Measurements from ENCODE around the gene NAALADL2. TPM values are rescaled to one million over a fixed set of nuclear protein-coding genes. Genes with fewer than 3 reads are reported as not detected.

NAALADL2 gene
- total RNA-seq, 1 experiment from 2014 or later, result 1.6 TPM

- no peaks in the 10 kb centered on the region for H3K79me2 ChIP-seq (ENCODE audit: insufficient read depth, low read length)
- no peak overlapping the region for H3K4me3 Mint-ChIP-seq
- no peak overlapping the region for H3K27ac ChIP-seq (ENCODE audit: insufficient read length, low read depth, low read length)
- H3K14ac ChIP-seq (ENCODE audit: insufficient read depth, low read length), result no peak overlapping the region
- TF ChIP-seq CTCF (conservative IDR thresholded peaks at IDR 0.05), result no peak
- no peaks in the 10 kb centered on the region for H3K4me1 ChIP-seq (ENCODE audit: insufficient read depth, low read length)
- H3K9ac ChIP-seq (ENCODE audit: extremely low read depth, insufficient read length, low read length), result no peak overlapping the region
- no peaks in the 10 kb centered on the region for H4K20me1 ChIP-seq (ENCODE audit: control insufficient read depth, insufficient read depth, insufficient read length)
- no peak for DNase-seq
- no peak overlapping the region for H3K4me2 ChIP-seq (ENCODE audit: insufficient read depth, insufficient read length, low read length)
- peaks cover 2 to 4% of the 10 kb centered on the region in 2 experiments; a peak in 2 of 4 replicates for H3K4me1 Mint-ChIP-seq
- no peak overlapping the region for H2BK120ac ChIP-seq (ENCODE audit: low read depth, low read length, poor library complexity, severe bottlenecking)
- H3K27me3 ChIP-seq (ENCODE audit: insufficient read depth, low read length), result no peaks in the 10 kb centered on the region
- H2BK20ac ChIP-seq (ENCODE audit: low read depth, low read length, poor library complexity, severe bottlenecking), result no peak overlapping the region
- no peaks in the 10 kb centered on the region for H3K79me1 ChIP-seq (ENCODE audit: insufficient read depth, low read depth, low read length, poor library complexity, severe bottlenecking)
- H3K27me3 Mint-ChIP-seq (ENCODE audit: low read depth), result no peaks in the 10 kb centered on the region
- H4K91ac ChIP-seq (ENCODE audit: insufficient read length, low read depth, low read length), result no peak overlapping the region
- H3K23ac ChIP-seq (ENCODE audit: insufficient read length, low read depth, low read length), result no peak overlapping the region
- no peak overlapping the region for H3K18ac ChIP-seq (ENCODE audit: insufficient read length, low read depth, low read length)
- peaks cover 2 to 4% of the 10 kb centered on the region in 2 experiments; a peak in 1 of 5 replicates for H3K9me3 Mint-ChIP-seq
- H4K8ac ChIP-seq (replicated peaks; ENCODE audit: insufficient read length, low read depth, low read length), result no peak overlapping the region
- H3K4ac ChIP-seq (ENCODE audit: low read depth, low read length), result no peak overlapping the region
- H2AFZ ChIP-seq (ENCODE audit: low read length), result no peak overlapping the region
- no peak overlapping the region for H2BK5ac ChIP-seq (ENCODE audit: insufficient read length, low read length)
- H2BK12ac ChIP-seq (ENCODE audit: insufficient read length, low read depth, low read length), result no peak overlapping the region
- no peaks in the 10 kb centered on the region for H3K36me3 Mint-ChIP-seq (ENCODE audit: insufficient read depth in 1 of 3, low read depth in 3 of 3)
- H3K56ac ChIP-seq (ENCODE audit: insufficient read length, low read depth, low read length), result no peak overlapping the region
- no peak overlapping the region for H4K5ac ChIP-seq (ENCODE audit: insufficient read length, low read depth, low read length)
- H3K27ac Mint-ChIP-seq, result no peak overlapping the region
- H3K9me3 ChIP-seq (ENCODE audit: control insufficient read depth, low read depth, low read length), result no peaks in the 10 kb centered on the region
- H3K23me2 ChIP-seq (ENCODE audit: insufficient read length, low read depth, low read length, poor library complexity, severe bottlenecking), result no peaks in the 10 kb centered on the region
- WGBS (ENCODE audit: extremely low coverage, insufficient read length, low lambda C conversion rate), result no CpG with 5 or more reads among the region's 2 CpGs
- no peak overlapping the region for H2BK15ac ChIP-seq (ENCODE audit: low read depth, low read length)
- no peak overlapping the region for H3T11ph ChIP-seq (ENCODE audit: low read length)
- no peak overlapping the region for H2AK5ac ChIP-seq (ENCODE audit: insufficient read length, low read length)
Observed at GRCh38 chr3:174822320-174822719, 36.8 kb upstream of the NAALADL2 start.

All from H9 (cell line).